ENCODE data around the gene DDX43. TPM values are rescaled to one million over a fixed set of nuclear protein-coding genes. Genes with fewer than 3 reads are reported as not detected.
"Not testable (repeated sequence)": the region's sequence is repeated elsewhere in the genome, so short reads cannot be mapped to it uniquely, and the experiment has no call there.

Gene DDX43
- total RNA-seq, 1 donor from 2014 or later = not detected

GRCh38 chr6:73451223-73452106 lies 56.8 kb downstream of the DDX43 start:
- Mint-ChIP-seq H3K9me3 (no peaks in the 10 kb centered on the region), H3K4me1 (ENCODE audit: unreplicated experiment) (no peaks in the 10 kb centered on the region), H3K4me3 (peak overlapping the region; percentile 65), H3K27me3 (peaks cover 19% of the 10 kb centered on the region), H3K27ac (no peak overlapping the region), H3K36me3 (no peaks in the 10 kb centered on the region)
- TF ChIP-seq CTCF (conservative IDR thresholded peaks at IDR 0.05) = no peak
- no peak for DNase-seq (ENCODE audit: extremely low spot score, unreplicated experiment)

GRCh38 chr6:73452107-73452461 lies 57.5 kb downstream of the DDX43 start, which contains the start of gene CGAS:
CGAS (minus strand) TSS chr6:73452297; CDS start chr6:73452181, 116 bp downstream.
- no peak within 1 kb of the TSS for H3K27ac Mint-ChIP-seq
- no peak for TF ChIP-seq CTCF (conservative IDR thresholded peaks at IDR 0.05)
- H3K4me3 Mint-ChIP-seq = peak within 1 kb of the TSS; percentile 65
- H3K36me3 Mint-ChIP-seq = no peaks in the 10 kb centered on the region
- H3K4me1 Mint-ChIP-seq (ENCODE audit: unreplicated experiment) = no peaks in the 10 kb centered on the region
- no peaks in the 10 kb centered on the region for H3K9me3 Mint-ChIP-seq
- H3K27me3 Mint-ChIP-seq = peaks cover 19% of the 10 kb centered on the region
- no peak for DNase-seq (ENCODE audit: extremely low spot score, unreplicated experiment)

GRCh38 chr6:73455865-73456629 lies 61.4 kb downstream of the DDX43 start:
- H3K4me3 Mint-ChIP-seq = no peak overlapping the region
- DNase-seq (ENCODE audit: extremely low spot score, unreplicated experiment) = no peak
- no peak overlapping the region for H3K27ac Mint-ChIP-seq
- TF ChIP-seq CTCF (conservative IDR thresholded peaks at IDR 0.05) = no peak
- H3K4me1 Mint-ChIP-seq (ENCODE audit: unreplicated experiment) = no peaks in the 10 kb centered on the region
- H3K9me3 Mint-ChIP-seq = no peaks in the 10 kb centered on the region
- H3K36me3 Mint-ChIP-seq = no peaks in the 10 kb centered on the region
- peaks cover 4% of the 10 kb centered on the region for H3K27me3 Mint-ChIP-seq

- not testable (repeated sequence) for H3K36me3 Mint-ChIP-seq; DNase-seq (ENCODE audit: extremely low spot score, unreplicated experiment); H3K27ac Mint-ChIP-seq; H3K4me1 Mint-ChIP-seq (ENCODE audit: unreplicated experiment); H3K9me3 Mint-ChIP-seq; H3K4me3 Mint-ChIP-seq; H3K27me3 Mint-ChIP-seq
These were observed 64.8 kb downstream of the DDX43 start for GRCh38 chr6:73459474-73459873.

GRCh38 chr6:73460056-73460455 lies 65.4 kb downstream of the DDX43 start:
- Mint-ChIP-seq H3K36me3 (no peaks in the 10 kb centered on the region), H3K4me1 (ENCODE audit: unreplicated experiment) (no peaks in the 10 kb centered on the region), H3K4me3 (peak overlapping the region; percentile 67), H3K27me3 (no peaks in the 10 kb centered on the region), H3K27ac (no peak overlapping the region), H3K9me3 (no peaks in the 10 kb centered on the region)
- DNase-seq (ENCODE audit: extremely low spot score, unreplicated experiment) = no peak
- TF ChIP-seq CTCF (conservative IDR thresholded peaks at IDR 0.05) = no peak
